Neutrophil (primary cell): ENCODE results near the gene GNL3.

Experiments used
- H3K27ac ChIP-seq: fragments of 200-600 bp; sonication (generic); 2 replicates; pipeline ENCODE4 v1.5.1; 2016; ENCODE audit warnings: mild to moderate bottlenecking, moderate library complexity
- H3K27me3 ChIP-seq: fragments of 200-600 bp; sonication (generic); 2 replicates; pipeline ENCODE4 v1.6.0; 2016; ENCODE audit warnings: mild to moderate bottlenecking
- H3K36me3 ChIP-seq: fragments of 200-600 bp; sonication (generic); 2 replicates; pipeline ENCODE4 v1.5.1; 2017
- H3K4me1 ChIP-seq, 2 experiments: fragments of 200-600 bp in 1 of 2; sonication (generic) in 1 of 2; 1 replicate in 1 of 2; 2 replicates in 1 of 2; pipeline versions ENCODE4 v1.5.1 to v1.6.1; 2013 to 2016; ENCODE audit warnings: low read depth in 1 of 2, low read length in 1 of 2, mild to moderate bottlenecking in 1 of 2, moderate library complexity in 1 of 2; ENCODE audit not compliant: control insufficient read depth in 1 of 2, insufficient read depth in 1 of 2
- H3K4me3 ChIP-seq, 2 experiments: fragments of 200-600 bp in 1 of 2; sonication (generic) in 1 of 2; 1 replicate in 1 of 2; 2 replicates in 1 of 2; pipeline ENCODE4 v1.5.1; 2013 to 2016; ENCODE audit warnings: low read depth in 1 of 2, low read length in 1 of 2, mild to moderate bottlenecking in 1 of 2, moderate library complexity in 1 of 2
- H3K9me3 ChIP-seq: fragments of 200-600 bp; sonication (generic); 2 replicates; pipeline ENCODE4 v1.5.1; 2016
- TF ChIP-seq, protein P1 (sequence below): fragments of 200-600 bp; sonication (generic); IDR thresholded peaks from 2 replicates; pipeline ENCODE4 v1.5.1; 2016; ENCODE audit warnings: antibody characterized with exemption

The GNL3 gene

DNA sequence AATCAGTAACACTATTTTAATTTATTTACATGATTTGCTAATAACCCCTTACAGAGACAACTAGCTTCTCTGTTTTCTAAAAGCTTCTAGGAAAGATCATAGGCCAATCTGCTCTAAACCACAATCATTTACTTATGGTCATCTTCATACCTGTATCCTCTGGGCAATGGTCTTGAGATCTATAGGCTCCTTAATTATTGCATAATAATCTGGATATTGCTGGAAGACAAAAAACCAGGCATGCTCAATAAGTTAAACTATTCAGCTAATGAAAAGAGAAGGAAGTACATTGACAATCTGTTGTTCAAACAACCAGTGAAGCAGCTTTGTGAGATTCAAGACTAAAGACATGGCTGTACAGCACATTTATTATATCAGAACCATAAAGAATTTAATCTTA is 34.2 kb upstream of the GNL3 start:
- H3K27ac ChIP-seq: no peak overlapping the region
- H3K4me3 ChIP-seq: no peak overlapping the region
- H3K27me3 ChIP-seq: no peaks in the 10 kb centered on the region
- H3K36me3 ChIP-seq: peaks cover 87% of the 10 kb centered on the region
- H3K9me3 ChIP-seq: no peaks in the 10 kb centered on the region
- no peaks in the 10 kb centered on the region for H3K4me1 ChIP-seq
- TF ChIP-seq, protein P1, sequence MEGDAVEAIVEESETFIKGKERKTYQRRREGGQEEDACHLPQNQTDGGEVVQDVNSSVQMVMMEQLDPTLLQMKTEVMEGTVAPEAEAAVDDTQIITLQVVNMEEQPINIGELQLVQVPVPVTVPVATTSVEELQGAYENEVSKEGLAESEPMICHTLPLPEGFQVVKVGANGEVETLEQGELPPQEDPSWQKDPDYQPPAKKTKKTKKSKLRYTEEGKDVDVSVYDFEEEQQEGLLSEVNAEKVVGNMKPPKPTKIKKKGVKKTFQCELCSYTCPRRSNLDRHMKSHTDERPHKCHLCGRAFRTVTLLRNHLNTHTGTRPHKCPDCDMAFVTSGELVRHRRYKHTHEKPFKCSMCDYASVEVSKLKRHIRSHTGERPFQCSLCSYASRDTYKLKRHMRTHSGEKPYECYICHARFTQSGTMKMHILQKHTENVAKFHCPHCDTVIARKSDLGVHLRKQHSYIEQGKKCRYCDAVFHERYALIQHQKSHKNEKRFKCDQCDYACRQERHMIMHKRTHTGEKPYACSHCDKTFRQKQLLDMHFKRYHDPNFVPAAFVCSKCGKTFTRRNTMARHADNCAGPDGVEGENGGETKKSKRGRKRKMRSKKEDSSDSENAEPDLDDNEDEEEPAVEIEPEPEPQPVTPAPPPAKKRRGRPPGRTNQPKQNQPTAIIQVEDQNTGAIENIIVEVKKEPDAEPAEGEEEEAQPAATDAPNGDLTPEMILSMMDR: no peak

- no peaks in the 10 kb centered on the region for H3K9me3 ChIP-seq
These were observed 29.9 kb upstream of the GNL3 start for GRCh38 chr3:52655895-52656294.

GRCh38 chr3:52660046-52660445 is 25.8 kb upstream of the GNL3 start:
- Histone ChIP-seq H3K4me1 (no peaks in the 10 kb centered on the region), H3K27me3 (no peaks in the 10 kb centered on the region), H3K27ac (no peak overlapping the region), H3K4me3 (no peak overlapping the region), H3K9me3 (no peaks in the 10 kb centered on the region), H3K36me3 (peaks cover 74% of the 10 kb centered on the region)
- TF ChIP-seq, protein P1: no peak

More at GRCh38 chr3:52655895-52656294, 29.9 kb upstream of the GNL3 start:
- Histone ChIP-seq H3K27me3 (no peaks in the 10 kb centered on the region), H3K4me3 (no peak overlapping the region), H3K36me3 (peaks cover 94% of the 10 kb centered on the region), H3K4me1 (no peaks in the 10 kb centered on the region), H3K27ac (no peak overlapping the region)
- TF ChIP-seq, protein P1: no peak

GRCh38 chr3:52663098-52663497 is 22.7 kb upstream of the GNL3 start:
- Histone ChIP-seq H3K4me1 (no peaks in the 10 kb centered on the region), H3K9me3 (no peaks in the 10 kb centered on the region), H3K27me3 (no peaks in the 10 kb centered on the region), H3K27ac (no peak overlapping the region), H3K36me3 (peaks cover 64% of the 10 kb centered on the region), H3K4me3 (no peak overlapping the region)
- TF ChIP-seq, protein P1: no peak

- Histone ChIP-seq H3K27ac (peak overlapping the region; percentile 67), H3K36me3 (peaks cover 33% of the 10 kb centered on the region), H3K27me3 (no peaks in the 10 kb centered on the region), H3K9me3 (no peaks in the 10 kb centered on the region), H3K4me1 (peaks cover 11 to 24% of the 10 kb centered on the region in 2 experiments), H3K4me3 (no peak overlapping the region)
- TF ChIP-seq, protein P1: no peak
These were observed 15.0 kb upstream of the GNL3 start for GRCh38 chr3:52670621-52671521.
